ENCODE results near the gene KCNQ1OT1.

DNA sequence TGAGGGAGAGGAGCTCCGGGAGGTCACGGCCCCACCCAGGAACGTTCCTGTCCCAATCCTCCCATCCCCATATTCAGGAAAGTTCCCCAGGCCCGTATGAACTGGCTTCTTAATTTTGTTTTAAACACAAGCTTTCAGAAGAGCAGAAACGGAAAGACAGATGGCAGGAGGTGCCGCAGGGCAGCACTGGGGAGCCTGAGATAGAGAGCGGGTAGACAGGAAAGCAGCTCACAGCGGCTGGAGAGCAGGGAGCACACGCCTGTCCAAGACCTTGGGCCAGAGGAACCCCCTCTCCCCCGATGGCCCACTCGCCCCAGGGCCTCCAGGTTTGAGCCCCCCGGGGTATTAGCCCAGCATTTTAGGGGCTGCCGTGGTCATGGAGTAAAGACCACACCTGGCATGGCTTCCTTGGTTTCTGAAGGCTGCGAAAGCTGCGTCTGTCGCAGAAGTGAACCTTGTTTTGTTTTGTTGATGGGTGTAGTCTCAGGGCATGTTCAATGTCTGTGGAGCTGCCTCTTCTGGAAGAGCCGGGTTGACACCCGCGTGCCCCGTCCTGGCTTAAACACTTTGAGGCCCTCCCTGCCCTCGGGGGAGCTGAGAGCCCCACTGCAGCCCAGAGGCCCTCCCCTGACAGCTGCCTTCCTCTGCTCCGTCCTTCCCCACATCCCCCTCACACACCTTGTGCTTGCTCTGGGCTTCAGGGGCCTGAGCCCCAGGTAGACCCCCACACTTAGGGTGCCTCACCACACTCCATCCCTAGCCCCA lies 17.9 kb upstream of the KCNQ1OT1 start:
- TF ChIP-seq PATZ1 (tag by site-specific recombination; IDR thresholded peaks at IDR 0.05) (no peak), ZNF404 (tag by site-specific recombination; IDR thresholded peaks at IDR 0.05) (no peak), ZNF146 (tag by site-specific recombination; IDR thresholded peaks at IDR 0.05) (no peak)
- TF ChIP-seq, protein P1, sequence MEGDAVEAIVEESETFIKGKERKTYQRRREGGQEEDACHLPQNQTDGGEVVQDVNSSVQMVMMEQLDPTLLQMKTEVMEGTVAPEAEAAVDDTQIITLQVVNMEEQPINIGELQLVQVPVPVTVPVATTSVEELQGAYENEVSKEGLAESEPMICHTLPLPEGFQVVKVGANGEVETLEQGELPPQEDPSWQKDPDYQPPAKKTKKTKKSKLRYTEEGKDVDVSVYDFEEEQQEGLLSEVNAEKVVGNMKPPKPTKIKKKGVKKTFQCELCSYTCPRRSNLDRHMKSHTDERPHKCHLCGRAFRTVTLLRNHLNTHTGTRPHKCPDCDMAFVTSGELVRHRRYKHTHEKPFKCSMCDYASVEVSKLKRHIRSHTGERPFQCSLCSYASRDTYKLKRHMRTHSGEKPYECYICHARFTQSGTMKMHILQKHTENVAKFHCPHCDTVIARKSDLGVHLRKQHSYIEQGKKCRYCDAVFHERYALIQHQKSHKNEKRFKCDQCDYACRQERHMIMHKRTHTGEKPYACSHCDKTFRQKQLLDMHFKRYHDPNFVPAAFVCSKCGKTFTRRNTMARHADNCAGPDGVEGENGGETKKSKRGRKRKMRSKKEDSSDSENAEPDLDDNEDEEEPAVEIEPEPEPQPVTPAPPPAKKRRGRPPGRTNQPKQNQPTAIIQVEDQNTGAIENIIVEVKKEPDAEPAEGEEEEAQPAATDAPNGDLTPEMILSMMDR (tag by site-specific recombination; IDR thresholded peaks at IDR 0.05): no peak
- TF ChIP-seq, protein P2, sequence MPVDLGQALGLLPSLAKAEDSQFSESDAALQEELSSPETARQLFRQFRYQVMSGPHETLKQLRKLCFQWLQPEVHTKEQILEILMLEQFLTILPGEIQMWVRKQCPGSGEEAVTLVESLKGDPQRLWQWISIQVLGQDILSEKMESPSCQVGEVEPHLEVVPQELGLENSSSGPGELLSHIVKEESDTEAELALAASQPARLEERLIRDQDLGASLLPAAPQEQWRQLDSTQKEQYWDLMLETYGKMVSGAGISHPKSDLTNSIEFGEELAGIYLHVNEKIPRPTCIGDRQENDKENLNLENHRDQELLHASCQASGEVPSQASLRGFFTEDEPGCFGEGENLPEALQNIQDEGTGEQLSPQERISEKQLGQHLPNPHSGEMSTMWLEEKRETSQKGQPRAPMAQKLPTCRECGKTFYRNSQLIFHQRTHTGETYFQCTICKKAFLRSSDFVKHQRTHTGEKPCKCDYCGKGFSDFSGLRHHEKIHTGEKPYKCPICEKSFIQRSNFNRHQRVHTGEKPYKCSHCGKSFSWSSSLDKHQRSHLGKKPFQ (tag by site-specific recombination; IDR thresholded peaks at IDR 0.05): no peak

Data from HEK293 (cell line).